B cell (primary cell): ENCODE results near the gene PI4KA. TPM values are rescaled to one million over a fixed set of nuclear protein-coding genes. Genes with fewer than 3 reads are reported as not detected.
"Not testable (repeated sequence)": the region's sequence is repeated elsewhere in the genome, so short reads cannot be mapped to it uniquely, and the experiment has no call there.

Experiments
- ATAC-seq: fragments of 200-7000 bp; cut with Tn5 transposase; one replicate; pipeline ENCODE4 v1.10.0; 2021; ENCODE audit warnings: low read depth, mild to moderate bottlenecking, moderate number of reproducible peaks, moderate library complexity
- CTCF ChIA-PET: fragments of 350-600 bp; sonication (Branson Sonifier 250); formaldehyde crosslinking; loops from one replicate; lab custom pipeline; 2021; ENCODE audit warnings: antibody characterized with exemption, inconsistent platforms; lab: Charles Lee
- POLR2A ChIA-PET: fragments of 350-600 bp; sonication (Branson Sonifier 250); formaldehyde crosslinking; loops from one replicate; lab custom pipeline; 2021; ENCODE audit warnings: antibody characterized with exemption; lab: Charles Lee
- DNase-seq: peaks from one replicate; pipeline ENCODE4 v3.0.0; 2013
- H2AFZ ChIP-seq: 2 replicates; pipeline ENCODE4 v1.6.1; 2012; ENCODE audit warnings: mild to moderate bottlenecking, low read depth, low read length; ENCODE audit not compliant: insufficient read depth, poor library complexity, severe bottlenecking
- H3K27ac ChIP-seq, 2 donors: 1 replicate in 1 of 2; 2 replicates in 1 of 2; pipeline ENCODE4 v1.5.1; 2012 to 2013; ENCODE audit warnings: low read length in 2 of 2, mild to moderate bottlenecking in 2 of 2, moderate library complexity in 1 of 2
- H3K27me3 ChIP-seq, 4 experiments: fragments of 200-600 bp in 1 of 4; sonication (generic) in 1 of 4; replicated peaks in 1 of 4; 1 replicate in 2 of 4; 2 replicates in 2 of 4; pipeline versions ENCODE4 v1.6.1 to v1.7.0; 2013 to 2016; ENCODE audit warnings: low read length in 3 of 4, mild to moderate bottlenecking in 2 of 4, mixed read lengths in 1 of 4, moderate library complexity in 1 of 4; ENCODE audit not compliant: insufficient read depth in 4 of 4, control insufficient read depth in 3 of 4; ENCODE audit errors: control extremely low read depth in 1 of 4
- H3K36me3 ChIP-seq, 2 experiments: replicated peaks in 1 of 2; 1 replicate in 1 of 2; 2 replicates in 1 of 2; pipeline versions ENCODE4 v1.6.1 to v1.7.1; 2013; ENCODE audit warnings: low read length in 1 of 2; ENCODE audit not compliant: insufficient read depth in 2 of 2, control insufficient read depth in 1 of 2; ENCODE audit errors: control extremely low read depth in 1 of 2, extremely low read depth in 1 of 2
- H3K4me1 ChIP-seq, 2 donors: fragments of 200-600 bp in 1 of 2; sonication (generic) in 1 of 2; 1 replicate in 1 of 2; 2 replicates in 1 of 2; pipeline versions ENCODE4 v1.5.1 to v1.6.1; 2013 to 2017; ENCODE audit warnings: low read length in 2 of 2; ENCODE audit not compliant: control insufficient read depth in 2 of 2, insufficient read depth in 2 of 2
- H3K4me2 ChIP-seq: replicated peaks from 2 replicates; pipeline ENCODE3; 2012; ENCODE audit warnings: mild to moderate bottlenecking, low read depth, low read length; ENCODE audit not compliant: poor library complexity, severe bottlenecking
- H3K4me3 ChIP-seq, 5 experiments: fragments of 200-600 bp in 1 of 5; sonication (generic) in 1 of 5; 1 replicate in 3 of 5; 2 replicates in 2 of 5; pipeline versions ENCODE4 v1.5.1 to v1.7.0; 2011 to 2016; ENCODE audit warnings: low read length in 4 of 5, mild to moderate bottlenecking in 4 of 5, low read depth in 2 of 5, control low read depth in 1 of 5, moderate library complexity in 1 of 5; ENCODE audit not compliant: insufficient read depth in 1 of 5; ENCODE audit errors: control extremely low read depth in 1 of 5, extremely low read depth in 1 of 5
- H3K79me2 ChIP-seq: fragments of 200-600 bp; sonication (generic); one replicate; pipeline ENCODE4 v1.6.0; 2016; ENCODE audit warnings: low read length; ENCODE audit not compliant: control insufficient read depth, insufficient read depth
- H3K9ac ChIP-seq: fragments of 200-600 bp; sonication (generic); 2 replicates; pipeline ENCODE4 v1.6.1; 2017; ENCODE audit warnings: mild to moderate bottlenecking, low read length, moderate library complexity
- H3K9me3 ChIP-seq, 3 donors: one replicate each; pipeline versions ENCODE4 v1.6.1 to v1.7.1; 2013; ENCODE audit warnings: low read length in 2 of 3; ENCODE audit not compliant: control insufficient read depth in 2 of 3, insufficient read depth in 1 of 3; ENCODE audit errors: control extremely low read depth in 1 of 3
- H4K20me1 ChIP-seq: 2 replicates; pipeline ENCODE4 v1.6.0; 2012; ENCODE audit warnings: mild to moderate bottlenecking, low read length; ENCODE audit not compliant: insufficient read depth, control insufficient read depth, poor library complexity, severe bottlenecking
- H3K27ac Mint-ChIP-seq: one replicate; pipeline ENCODE4 v1.8.0; 2021; ENCODE audit warnings: mixed read lengths
- H3K27me3 Mint-ChIP-seq: one replicate; pipeline ENCODE4 v1.8.0; 2021; ENCODE audit warnings: mixed read lengths
- H3K4me1 Mint-ChIP-seq: one replicate; pipeline ENCODE4 v1.8.0; 2021; ENCODE audit warnings: mixed read lengths
- H3K4me3 Mint-ChIP-seq: one replicate; pipeline ENCODE4 v1.8.0; 2021; ENCODE audit warnings: mixed read lengths
- H3K9me3 Mint-ChIP-seq: one replicate; pipeline ENCODE4 v1.8.0; 2022; ENCODE audit warnings: mixed read lengths; ENCODE audit not compliant: insufficient read depth
- EZH2 ChIP-seq: IDR thresholded peaks from 2 replicates; pipeline ENCODE4 v1.6.1; 2012; ENCODE audit warnings: borderline replicate concordance, low read depth, mild to moderate bottlenecking, moderate library complexity, low read length; ENCODE audit not compliant: insufficient read depth, poor library complexity, severe bottlenecking
- WGBS: methylation state at CpG from one replicate; pipeline ENCODE4 v1.1.5; 2013; ENCODE audit warnings: missing lambda C conversion rate; ENCODE audit not compliant: insufficient coverage; 5-methylcytosine and 5-hydroxymethylcytosine counted together
- intact Hi-C: fragments of 100-400 bp; cut with micrococcal nuclease; formaldehyde crosslinking; loops from one replicate; pipeline ENCODE4 v1.10.0; 2022
- polyA plus RNA-seq: library from polyadenylated mRNA; depleted of rRNA; stranded (reverse); fragments of >200 nt; gene quantifications from 2 replicates; pipeline ENCODE4 v1.2.3, GENCODE V29; 2012
- total RNA-seq, 2 donors: library from RNA; stranded (reverse); fragments of 120-200 nt in 1 of 2; gene quantifications; 1 replicate in 1 of 2; 2 replicates in 1 of 2; pipeline versions ENCODE4 v1.2.3 to v1.2.4, GENCODE V29; 2013 to 2022
- TF ChIP-seq, protein P1 (sequence below): fragments of 200-600 bp; IDR thresholded peaks from one replicate; pipeline ENCODE4 v1.8.0; 2022; ENCODE audit warnings: antibody characterized with exemption, mild to moderate bottlenecking

The PI4KA gene
- total and polyA plus RNA-seq, 2 donors (not counting 1 experiment from before 2014, with no cell fraction given), result 85.9 to 156 TPM

DNA sequence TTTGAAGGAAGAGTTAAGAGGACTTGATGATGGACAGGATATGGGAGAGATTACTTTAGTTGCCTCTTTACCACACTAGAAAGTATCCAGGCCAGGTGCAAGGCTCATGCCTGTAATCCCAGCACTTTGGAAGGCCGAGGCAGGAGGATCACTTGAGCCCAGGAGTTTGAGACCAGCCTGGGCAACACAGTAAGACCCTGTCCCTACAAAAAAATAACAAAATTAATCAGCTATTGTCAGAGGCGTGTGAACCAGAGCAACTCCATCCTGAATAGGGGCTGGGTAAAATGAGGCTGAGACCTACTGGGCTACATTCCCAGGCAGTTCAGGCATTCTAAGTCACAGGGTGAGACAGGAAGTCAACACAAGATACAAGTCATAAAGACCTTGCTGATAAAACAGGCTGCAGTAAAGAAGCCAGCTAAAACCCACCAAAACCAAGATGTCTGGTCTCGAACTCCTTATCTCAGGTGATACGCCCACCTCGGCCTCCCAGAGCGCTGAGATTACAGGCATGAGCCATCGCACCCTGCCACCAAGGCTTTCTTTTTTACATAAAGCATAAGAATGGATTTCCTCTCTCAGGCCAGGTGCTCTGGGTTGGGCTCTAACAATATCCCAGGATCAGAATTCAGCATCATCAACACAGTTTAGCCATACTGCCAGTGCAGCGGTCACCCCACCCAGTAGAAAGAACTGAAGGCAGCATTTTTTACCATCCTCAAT lies 17.8 kb downstream of the PI4KA start:
- Histone ChIP-seq H3K79me2 (peaks cover 90% of the 10 kb centered on the region), H3K27me3 (no peaks in the 10 kb centered on the region), H3K9ac (no peak overlapping the region), H3K36me3 (no peaks in the 10 kb centered on the region), H4K20me1 (peaks cover 67% of the 10 kb centered on the region), H3K4me3 (no peak overlapping the region), H2AFZ (no peak overlapping the region), H3K9me3 (no peaks in the 10 kb centered on the region), H3K4me2 (no peak overlapping the region), H3K27ac (no peak overlapping the region), H3K4me1 (peaks cover 7 to 9% of the 10 kb centered on the region in 2 donors)
- ChIA-PET POLR2A (no interaction called here), CTCF (no interaction called here)
- no peak overlapping the region for H3K4me3 Mint-ChIP-seq
- H3K4me1 Mint-ChIP-seq, result peaks cover 47% of the 10 kb centered on the region
- DNase-seq, result no peak
- no peaks in the 10 kb centered on the region for H3K9me3 Mint-ChIP-seq
- no peak for ATAC-seq
- TF ChIP-seq EZH2, result no peak
- TF ChIP-seq, protein P1, sequence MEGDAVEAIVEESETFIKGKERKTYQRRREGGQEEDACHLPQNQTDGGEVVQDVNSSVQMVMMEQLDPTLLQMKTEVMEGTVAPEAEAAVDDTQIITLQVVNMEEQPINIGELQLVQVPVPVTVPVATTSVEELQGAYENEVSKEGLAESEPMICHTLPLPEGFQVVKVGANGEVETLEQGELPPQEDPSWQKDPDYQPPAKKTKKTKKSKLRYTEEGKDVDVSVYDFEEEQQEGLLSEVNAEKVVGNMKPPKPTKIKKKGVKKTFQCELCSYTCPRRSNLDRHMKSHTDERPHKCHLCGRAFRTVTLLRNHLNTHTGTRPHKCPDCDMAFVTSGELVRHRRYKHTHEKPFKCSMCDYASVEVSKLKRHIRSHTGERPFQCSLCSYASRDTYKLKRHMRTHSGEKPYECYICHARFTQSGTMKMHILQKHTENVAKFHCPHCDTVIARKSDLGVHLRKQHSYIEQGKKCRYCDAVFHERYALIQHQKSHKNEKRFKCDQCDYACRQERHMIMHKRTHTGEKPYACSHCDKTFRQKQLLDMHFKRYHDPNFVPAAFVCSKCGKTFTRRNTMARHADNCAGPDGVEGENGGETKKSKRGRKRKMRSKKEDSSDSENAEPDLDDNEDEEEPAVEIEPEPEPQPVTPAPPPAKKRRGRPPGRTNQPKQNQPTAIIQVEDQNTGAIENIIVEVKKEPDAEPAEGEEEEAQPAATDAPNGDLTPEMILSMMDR, result no peak
- H3K27me3 Mint-ChIP-seq, result no peaks in the 10 kb centered on the region
- H3K27ac Mint-ChIP-seq, result no peak overlapping the region
- intact Hi-C loops, result no loop called here
- 90% methylated on average over 8 of the region's 8 CpGs for WGBS

DNA sequence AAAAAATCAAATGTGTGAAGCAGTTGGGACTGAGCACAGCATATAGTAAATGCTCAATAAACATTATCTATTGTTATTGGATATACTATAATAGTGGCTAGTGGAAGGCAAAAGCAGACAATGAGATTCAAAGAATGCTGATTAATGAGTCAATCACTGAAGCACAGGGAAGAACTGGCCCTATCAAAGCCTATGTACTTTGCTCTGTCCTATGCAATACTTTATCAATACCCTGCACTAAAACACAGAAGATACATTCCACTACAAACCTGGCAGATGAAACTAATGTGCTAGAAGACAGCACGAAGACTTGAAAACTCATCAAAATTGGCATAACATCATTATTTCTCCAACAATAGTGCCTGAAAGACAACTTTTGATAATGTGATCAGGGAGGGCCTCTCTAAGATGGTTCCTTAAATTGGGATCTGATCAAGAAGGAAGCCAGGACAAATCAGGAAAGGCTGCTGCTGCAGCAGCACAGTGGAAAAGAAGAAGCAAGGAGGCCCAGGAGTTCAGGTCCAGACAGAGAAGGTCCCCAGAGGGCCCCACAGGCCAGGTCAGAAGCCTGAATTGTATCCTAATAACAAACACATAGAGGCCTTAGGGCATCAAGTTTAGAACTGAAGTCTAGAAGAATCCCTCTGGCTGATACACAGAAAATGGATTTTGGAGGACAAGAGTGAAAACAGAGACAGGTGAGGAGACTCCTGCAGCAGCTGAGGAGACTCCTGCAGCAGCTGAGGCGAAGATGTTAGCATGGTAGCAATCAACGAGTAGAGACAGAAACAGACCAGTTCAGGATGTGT lies 18.6 kb downstream of the PI4KA start:
- Mint-ChIP-seq H3K27me3 (no peaks in the 10 kb centered on the region), H3K4me3 (no peak overlapping the region), H3K9me3 (no peaks in the 10 kb centered on the region), H3K27ac (no peak overlapping the region), H3K4me1 (peaks cover 48% of the 10 kb centered on the region)
- H3K79me2 ChIP-seq, result peaks cover 90% of the 10 kb centered on the region
- no peak overlapping the region for H3K9ac ChIP-seq
- DNase-seq, result no peak
- H3K9me3 ChIP-seq, result no peaks in the 10 kb centered on the region
- 100% methylated on average over 2 of the region's 3 CpGs for WGBS
- H3K36me3 ChIP-seq, result no peaks in the 10 kb centered on the region
- H2AFZ ChIP-seq, result no peak overlapping the region
- no peak overlapping the region for H3K27ac ChIP-seq
- ChIA-PET POLR2A (interaction anchor here (0.6 kb wide), 1 partner anchor 216 kb away, joined by 3 read pairs; no protein-coding TSS in a partner anchor), CTCF (no interaction called here)
- H4K20me1 ChIP-seq, result peaks cover 67% of the 10 kb centered on the region
- no peak for TF ChIP-seq EZH2
- TF ChIP-seq, protein P1, result no peak
- no peaks in the 10 kb centered on the region for H3K27me3 ChIP-seq
- ATAC-seq, result no peak
- H3K4me3 ChIP-seq, result no peak overlapping the region
- intact Hi-C loops, result no loop called here
- H3K4me2 ChIP-seq, result no peak overlapping the region
- H3K4me1 ChIP-seq, result peaks cover 7 to 9% of the 10 kb centered on the region in 2 donors

DNA sequence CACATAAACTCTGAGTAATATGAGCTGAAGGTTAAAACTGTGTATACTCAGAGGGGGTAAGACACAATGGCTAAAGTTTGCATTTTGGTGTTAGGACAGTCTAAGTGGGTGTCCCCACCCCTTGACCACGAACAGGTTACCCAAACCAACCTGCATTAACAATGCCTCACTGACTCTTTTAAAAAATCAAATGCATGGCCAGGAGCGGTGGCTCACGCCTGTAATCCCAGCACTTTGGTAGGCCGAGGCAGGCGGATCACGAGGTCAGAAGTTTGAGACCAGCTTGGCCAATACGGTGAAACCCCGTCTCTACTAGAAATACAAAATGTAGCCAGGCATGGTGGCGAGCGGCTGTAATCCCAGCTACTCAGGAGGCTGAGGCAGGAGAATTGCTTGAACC lies 19.3 kb downstream of the PI4KA start:
- H3K36me3 ChIP-seq, H2AFZ ChIP-seq, DNase-seq, H3K27me3 ChIP-seq, ATAC-seq, CTCF ChIA-PET, H3K27ac ChIP-seq, H3K9me3 ChIP-seq, intact Hi-C loops, H3K9me3 Mint-ChIP-seq, H3K9ac ChIP-seq, H3K4me3 Mint-ChIP-seq, H3K27me3 Mint-ChIP-seq, H3K4me1 ChIP-seq, H3K27ac Mint-ChIP-seq, H3K4me2 ChIP-seq, H3K4me3 ChIP-seq: not testable (repeated sequence)
- Histone ChIP-seq H4K20me1 (peaks cover 67% of the 10 kb centered on the region), H3K79me2 (peaks cover 87% of the 10 kb centered on the region)
- peaks cover 43% of the 10 kb centered on the region for H3K4me1 Mint-ChIP-seq
- POLR2A ChIA-PET, result interaction anchor here (0.6 kb wide), 1 partner anchor 217 kb away, joined by 3 read pairs; no protein-coding TSS in a partner anchor
- WGBS, result 98% methylated on average over 10 of the region's 10 CpGs
